ENCODE data around the gene NEK6.
"Not testable (repeated sequence)": the region's sequence is repeated elsewhere in the genome, so short reads cannot be mapped to it uniquely, and the experiment has no call there.

NEK6 gene

GRCh38 chr9:124231095-124231737 is 26.5 kb upstream of the NEK6 start:
- no peak for DNase-seq

DNA sequence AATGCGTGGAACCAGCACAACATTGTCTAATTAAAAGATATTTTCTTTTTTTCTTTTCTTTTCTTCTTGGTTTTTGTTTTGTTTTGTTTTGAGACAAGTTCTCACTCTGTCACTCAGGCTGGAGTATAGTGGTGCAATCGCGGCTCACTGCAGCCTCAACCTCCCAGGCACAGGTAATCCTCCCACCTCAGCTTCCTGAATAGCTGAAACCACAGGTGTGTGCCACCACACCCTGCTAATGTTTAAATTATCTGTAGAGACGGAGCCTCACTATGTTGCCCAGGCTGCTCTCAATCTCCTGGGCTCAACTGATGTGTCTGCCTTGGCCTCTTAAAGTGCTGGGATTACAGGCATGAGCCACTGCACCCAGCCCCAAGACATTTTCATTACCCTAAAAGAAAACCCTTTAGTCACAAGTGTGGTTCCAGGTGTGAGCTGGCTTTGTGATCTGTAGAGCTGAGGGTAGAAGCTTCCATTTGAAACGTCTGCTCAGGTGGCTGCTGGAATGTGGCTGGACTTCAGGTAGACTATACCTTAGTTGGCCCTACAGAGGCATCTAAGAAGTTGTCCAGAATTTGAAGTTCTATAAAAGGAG is 19.1 kb upstream of the NEK6 start:
- no peak for DNase-seq

DNA sequence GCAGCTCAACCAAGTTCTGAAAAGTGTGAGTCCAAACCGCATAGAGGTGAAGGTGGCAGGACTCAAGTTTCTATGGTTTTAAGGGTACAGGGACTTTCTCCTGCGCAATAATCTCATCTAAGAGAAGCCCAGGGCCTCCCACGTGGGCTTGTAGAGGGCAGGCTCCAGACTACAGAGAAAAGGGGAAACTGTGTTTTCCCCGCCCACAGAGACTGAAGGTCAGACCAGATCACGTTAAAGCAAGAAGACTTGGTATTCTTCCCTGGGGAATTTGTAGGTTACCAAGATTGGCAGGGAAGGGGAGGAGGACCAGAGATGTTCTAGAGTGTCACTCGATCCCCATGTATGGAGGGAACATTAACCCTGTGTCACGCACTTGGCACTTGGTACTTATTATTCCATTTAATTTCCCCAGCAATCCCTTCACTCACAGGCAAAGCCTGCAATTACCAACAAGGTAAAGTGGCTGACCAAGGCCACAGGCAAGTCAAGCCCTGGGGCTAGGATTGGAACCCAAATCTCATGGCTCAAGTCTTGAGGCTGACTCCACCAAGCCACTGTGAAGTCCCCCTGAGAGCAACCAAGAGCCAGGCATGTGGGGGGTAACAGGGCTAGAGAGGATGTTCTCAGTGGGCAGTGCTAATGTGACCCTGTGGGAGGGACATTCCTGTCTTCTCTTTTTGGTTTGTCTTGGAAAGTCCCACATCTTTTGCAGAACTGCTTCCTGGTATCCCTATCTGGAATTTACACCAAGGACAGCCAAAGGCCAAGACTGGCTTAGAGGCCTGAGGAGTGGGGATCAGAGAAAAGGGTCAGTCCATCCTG is 18.3 kb upstream of the NEK6 start:
- no peak for DNase-seq

- no peak for DNase-seq
Observed at GRCh38 chr9:124242331-124243194, 15.2 kb upstream of the NEK6 start.

DNA sequence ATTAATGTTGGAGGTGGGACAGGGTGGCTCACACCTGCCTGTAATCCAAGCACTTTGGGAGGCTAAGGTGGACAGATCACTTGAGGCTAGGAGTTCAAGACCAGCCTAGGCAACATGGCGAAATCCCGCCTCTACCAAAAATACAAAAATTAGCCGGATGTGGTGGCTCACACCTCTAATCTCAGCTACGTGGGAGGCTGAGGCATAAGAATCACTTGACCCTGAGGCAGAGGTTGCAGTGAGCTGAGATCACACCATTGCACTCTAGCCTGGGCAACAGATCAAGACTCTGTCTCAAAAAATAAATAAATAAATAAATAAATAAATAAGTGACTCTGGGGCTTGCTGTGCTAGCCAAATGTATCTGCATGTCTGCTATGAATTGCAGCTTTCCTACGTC is 10.4 kb upstream of the NEK6 start:
- not testable (repeated sequence) for DNase-seq

- no peak for DNase-seq
Observed at GRCh38 chr9:124248066-124248465, 9.7 kb upstream of the NEK6 start.

- DNase-seq, result no peak
Observed at GRCh38 chr9:124248960-124249359, 8.8 kb upstream of the NEK6 start.

DNA sequence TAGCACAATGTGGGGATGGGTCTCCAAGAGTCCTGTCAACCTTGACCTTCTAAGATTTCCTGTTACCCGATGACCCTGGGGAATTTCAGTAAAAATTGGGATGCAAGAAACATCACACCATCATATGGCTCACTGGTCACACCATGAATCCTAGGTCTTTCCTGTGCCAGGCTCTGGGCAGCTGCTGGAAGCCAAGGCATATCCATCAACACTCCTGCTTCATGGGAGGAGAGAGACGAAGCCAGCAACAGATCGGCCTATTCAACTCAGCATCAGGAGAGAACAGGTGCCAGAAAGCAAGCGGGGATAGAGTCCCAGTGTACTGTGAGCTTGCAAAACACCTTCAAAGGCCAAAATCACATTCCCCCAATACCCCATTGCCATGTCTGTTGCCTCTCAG is 6.5 kb upstream of the NEK6 start:
- no peak for DNase-seq

- no peak for DNase-seq
Observed at GRCh38 chr9:124251605-124252378, 6.0 kb upstream of the NEK6 start.

- not testable (repeated sequence) for DNase-seq
Observed at GRCh38 chr9:124252878-124253277, 4.9 kb upstream of the NEK6 start.

GRCh38 chr9:124254261-124254682 is 3.5 kb upstream of the NEK6 start:
- no peak for DNase-seq

DNA sequence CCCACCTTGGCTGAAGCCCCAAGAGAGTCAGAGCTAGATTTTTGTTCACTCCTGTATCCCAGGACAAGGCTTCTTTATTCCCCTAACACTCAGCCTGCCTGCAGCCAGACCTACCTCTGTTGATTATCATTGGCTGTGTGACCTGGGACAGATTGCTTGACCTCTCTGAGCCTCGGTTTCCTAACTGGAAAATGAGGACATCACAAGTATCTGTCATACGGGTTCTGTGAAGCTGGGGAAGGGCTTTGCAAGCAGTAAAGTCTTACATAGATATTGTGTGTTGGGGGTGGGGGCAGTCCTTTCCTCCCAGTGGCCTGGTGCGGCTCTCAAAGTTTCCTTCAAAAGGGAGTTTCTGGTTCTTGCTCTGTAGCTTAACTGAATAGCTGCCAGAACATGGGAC is 2.5 kb upstream of the NEK6 start:
- DNase-seq, result no peak

GRCh38 chr9:124256517-124257069 is 1.2 kb upstream of the NEK6 start:
- DNase-seq, result no peak

DNA sequence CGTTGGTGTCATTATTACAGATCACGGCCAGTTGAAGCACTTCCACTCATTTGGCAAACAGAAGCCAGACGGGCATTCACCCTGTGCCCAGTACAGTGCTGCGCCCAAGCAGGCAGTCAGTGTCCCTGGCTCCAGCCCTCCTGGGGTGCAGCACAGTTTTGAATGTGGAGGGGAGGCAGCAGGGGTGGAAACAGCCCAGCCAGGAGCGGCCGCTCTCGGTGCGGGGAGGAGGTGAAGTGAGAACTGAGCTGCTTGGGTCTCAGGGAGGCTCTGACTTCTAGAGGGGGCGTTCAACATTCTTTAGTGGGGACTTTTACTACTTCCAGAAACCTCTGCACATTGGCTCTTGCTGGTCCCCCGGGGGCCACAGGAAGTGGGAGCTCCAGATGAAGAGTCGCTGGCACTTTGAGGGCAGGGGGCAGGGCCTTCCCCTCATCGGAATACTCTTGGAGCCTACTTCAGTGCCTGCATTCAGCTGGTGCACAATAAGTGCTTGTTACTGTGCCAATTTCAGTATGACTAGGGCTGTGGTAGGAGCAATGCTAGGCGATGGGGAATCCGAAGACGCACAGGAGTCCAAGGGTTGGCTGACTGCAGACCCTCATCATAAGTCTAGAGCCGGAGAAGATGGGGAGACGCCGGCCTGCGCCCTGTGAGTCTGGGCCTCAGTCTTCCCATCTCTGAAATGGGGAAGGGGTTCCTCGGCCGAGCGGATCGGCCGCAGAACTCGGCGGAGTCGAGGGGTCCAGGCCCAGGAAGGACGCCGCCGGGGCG is 492 bp upstream of the NEK6 start:
- DNase-seq, result no peak

DNA sequence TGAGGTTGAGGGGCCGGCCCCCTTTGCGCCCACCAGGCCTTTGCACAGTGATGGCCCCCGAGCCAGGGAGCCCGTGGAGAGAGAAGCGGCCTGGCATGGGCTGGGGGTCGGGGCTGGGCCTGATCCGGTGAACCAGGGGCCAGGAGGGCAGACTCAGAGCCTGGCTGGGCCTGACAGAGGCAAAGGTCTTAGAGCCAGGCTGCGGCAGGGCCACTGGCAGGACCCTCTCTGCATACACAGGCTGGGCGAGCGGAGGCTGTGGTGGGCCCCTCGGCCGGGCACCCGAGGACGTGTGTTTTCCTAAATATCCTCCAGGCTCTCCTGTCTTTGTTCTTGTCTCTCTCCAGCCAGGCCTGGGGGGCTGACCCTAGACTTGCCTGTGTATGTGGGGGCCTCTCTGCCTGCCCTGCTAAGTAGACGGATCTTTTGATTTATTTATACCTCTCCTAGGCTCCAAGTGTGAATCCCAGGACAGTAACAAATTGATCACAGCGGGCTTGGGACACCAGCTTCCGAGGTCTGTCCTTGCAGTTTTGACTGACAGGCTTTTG is 933 bp downstream of the NEK6 start:
- no peak for DNase-seq

DNA sequence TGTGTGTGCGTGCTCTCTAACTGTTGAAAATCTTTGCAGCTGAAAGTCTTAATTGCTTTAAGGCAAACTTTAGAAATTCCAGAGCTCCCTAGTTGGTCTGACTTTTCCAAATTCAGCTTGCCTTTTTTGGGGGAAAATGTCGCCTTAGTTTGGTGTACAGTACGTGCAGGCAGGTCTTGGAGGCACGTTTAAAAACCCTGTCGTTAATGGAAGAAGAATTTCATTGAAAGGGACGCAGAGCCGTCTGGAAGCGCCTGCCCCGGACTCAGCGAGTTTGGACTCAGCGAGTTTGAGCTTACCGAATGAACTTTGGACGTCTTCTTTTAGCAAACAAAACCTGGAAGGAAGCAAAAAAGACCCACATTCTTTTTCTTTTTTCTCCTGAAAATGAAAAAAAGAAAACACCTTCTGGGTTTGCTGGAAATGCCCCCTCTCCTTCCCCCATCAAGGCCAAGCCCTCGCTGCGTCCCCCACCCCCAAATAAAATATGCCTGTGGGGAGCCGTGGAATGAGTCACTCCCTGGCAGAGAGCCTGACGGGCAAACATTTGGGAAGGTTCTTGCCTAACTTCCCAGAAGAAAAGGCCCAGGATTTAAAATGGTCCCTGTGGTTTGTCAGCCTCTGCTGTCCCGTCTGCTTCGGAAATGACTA is 1.5 kb downstream of the NEK6 start:
- DNase-seq, result no peak

DNA sequence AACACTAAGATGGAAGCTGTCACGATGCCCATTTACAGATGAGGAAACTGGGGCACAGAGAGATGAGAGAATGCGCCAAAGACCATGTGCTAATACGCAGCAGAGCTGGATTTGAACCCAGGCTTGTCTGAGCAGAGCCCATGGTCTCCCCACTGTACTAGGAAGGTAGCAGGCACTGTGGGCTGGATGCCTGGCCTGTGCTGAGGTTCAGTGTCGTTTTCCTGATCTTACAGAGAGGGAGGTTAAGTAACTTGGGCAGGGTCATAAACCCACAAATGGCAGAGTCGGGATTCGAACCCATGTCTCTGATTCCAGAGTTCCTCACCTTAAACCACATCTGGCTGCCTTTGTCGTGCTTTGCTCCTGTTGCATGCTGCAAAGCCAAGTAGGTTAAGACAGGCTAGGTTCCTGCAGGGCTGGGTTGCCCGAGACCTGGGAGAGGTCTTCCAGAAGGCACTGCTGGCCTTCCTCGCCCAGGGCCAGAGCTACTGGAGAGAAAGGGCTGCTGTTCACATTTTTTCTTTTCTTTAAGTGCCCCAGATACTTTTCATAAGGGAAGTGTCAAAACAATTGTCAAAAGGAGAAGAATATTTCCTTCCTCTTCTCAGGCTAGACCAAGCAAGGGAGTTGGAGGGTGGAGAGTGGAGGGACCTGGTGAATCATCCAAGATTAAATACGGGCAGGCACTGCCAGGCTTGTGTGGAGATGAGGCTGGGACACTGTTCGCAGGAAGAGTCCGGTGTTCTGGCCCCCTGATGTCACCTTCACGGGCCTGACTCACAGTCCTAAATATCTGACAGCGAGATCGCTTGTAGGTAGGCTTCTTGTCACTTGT is 3.2 kb downstream of the NEK6 start:
- DNase-seq, result no peak

GRCh38 chr9:124261736-124262648 is 4.2 kb downstream of the NEK6 start:
- no peak for DNase-seq

Data from cerebellar nuclear complex (tissue), 1 donor.